Mucosa of stomach (tissue), 1 donor: ENCODE data around the gene NOD1.
"Not testable (repeated sequence)": the region's sequence is repeated elsewhere in the genome, so short reads cannot be mapped to it uniquely, and the experiment has no call there.

Experiments used
- H3K27me3 ChIP-seq: one replicate; pipeline ENCODE4 v1.7.0; 2013; ENCODE audit warnings: mild to moderate bottlenecking, low read length; ENCODE audit not compliant: control insufficient read depth, insufficient read depth
- H3K36me3 ChIP-seq: one replicate; pipeline ENCODE4 v1.7.0; 2013; ENCODE audit warnings: low read length; ENCODE audit not compliant: control insufficient read depth, insufficient read depth
- H3K4me1 ChIP-seq: one replicate; pipeline ENCODE4 v1.7.0; 2013; ENCODE audit warnings: mild to moderate bottlenecking, low read length; ENCODE audit not compliant: control insufficient read depth, insufficient read depth
- H3K4me3 ChIP-seq: one replicate; pipeline ENCODE4 v1.7.0; 2013; ENCODE audit warnings: low read length
- H3K9ac ChIP-seq: one replicate; pipeline ENCODE4 v1.7.0; 2013; ENCODE audit warnings: mild to moderate bottlenecking, low read length, moderate library complexity
- H3K9me3 ChIP-seq: one replicate; pipeline ENCODE4 v1.7.0; 2013; ENCODE audit warnings: mild to moderate bottlenecking, low read length, moderate library complexity; ENCODE audit not compliant: control insufficient read depth
- donor health status: Pancreatic carcinoma.

The NOD1 gene

GRCh38 chr7:30382607-30383006, 96.0 kb downstream of the NOD1 start:
- Histone ChIP-seq H3K4me1 (peaks cover 4% of the 10 kb centered on the region), H3K9me3 (no peaks in the 10 kb centered on the region), H3K27me3 (no peaks in the 10 kb centered on the region), H3K9ac (no peak overlapping the region), H3K36me3 (no peaks in the 10 kb centered on the region), H3K4me3 (no peak overlapping the region)

DNA sequence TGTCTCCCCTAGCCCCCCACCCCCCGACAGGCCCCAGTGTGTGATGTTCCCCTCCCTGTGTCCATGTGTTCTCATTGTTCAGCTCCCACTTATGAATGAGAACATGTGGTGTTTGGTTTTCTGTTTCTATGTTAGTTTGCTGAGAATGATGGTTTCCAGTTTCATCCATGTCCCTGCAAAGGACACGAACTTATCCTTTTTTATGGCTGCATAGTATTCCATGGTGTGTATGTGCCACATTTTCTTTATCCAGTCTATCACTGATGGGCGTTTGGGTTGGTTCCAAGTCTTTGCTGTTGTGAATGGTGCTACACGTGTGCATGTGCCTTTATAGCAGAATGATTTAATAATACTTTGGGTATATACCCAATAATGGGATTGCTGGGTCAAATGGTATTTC, 97.8 kb downstream of the NOD1 start:
- H3K27me3 ChIP-seq, H3K9ac ChIP-seq, H3K4me3 ChIP-seq, H3K36me3 ChIP-seq, H3K4me1 ChIP-seq, H3K9me3 ChIP-seq: not testable (repeated sequence)

DNA sequence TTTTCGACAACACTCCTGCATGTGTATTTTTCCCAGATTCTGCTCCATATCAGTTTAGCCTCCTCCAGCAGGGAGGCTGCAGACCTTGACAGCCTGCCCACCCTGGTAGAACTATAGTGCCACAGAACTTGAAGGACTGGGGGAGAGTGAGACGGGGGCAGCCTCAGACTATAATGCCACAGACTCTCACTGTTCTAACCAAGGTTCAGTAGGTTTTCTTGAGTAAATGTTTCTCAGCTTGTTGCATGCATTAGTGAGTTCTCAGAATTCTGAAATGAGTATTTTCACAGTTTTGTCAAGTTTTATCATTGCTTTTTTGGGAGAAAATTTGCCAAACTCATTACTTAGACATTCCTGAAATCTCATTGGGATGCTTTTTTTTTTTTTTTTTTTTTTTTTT, 98.3 kb downstream of the NOD1 start:
- H3K4me1 ChIP-seq: peaks cover 4% of the 10 kb centered on the region
- H3K4me3 ChIP-seq: no peak overlapping the region
- no peaks in the 10 kb centered on the region for H3K9me3 ChIP-seq
- no peaks in the 10 kb centered on the region for H3K27me3 ChIP-seq
- H3K9ac ChIP-seq: no peak overlapping the region
- no peaks in the 10 kb centered on the region for H3K36me3 ChIP-seq

- H3K36me3 ChIP-seq: no peaks in the 10 kb centered on the region
- no peaks in the 10 kb centered on the region for H3K27me3 ChIP-seq
- H3K4me1 ChIP-seq: peaks cover 4% of the 10 kb centered on the region
- no peaks in the 10 kb centered on the region for H3K9me3 ChIP-seq
- no peak overlapping the region for H3K4me3 ChIP-seq
- H3K9ac ChIP-seq: no peak overlapping the region
Measured at GRCh38 chr7:30379741-30380140, 98.8 kb downstream of the NOD1 start.

GRCh38 chr7:30379131-30379530, 99.5 kb downstream of the NOD1 start:
- Histone ChIP-seq H3K4me3 (no peak overlapping the region), H3K9me3 (no peaks in the 10 kb centered on the region), H3K4me1 (peaks cover 4% of the 10 kb centered on the region), H3K27me3 (no peaks in the 10 kb centered on the region), H3K9ac (no peak overlapping the region), H3K36me3 (no peaks in the 10 kb centered on the region)

DNA sequence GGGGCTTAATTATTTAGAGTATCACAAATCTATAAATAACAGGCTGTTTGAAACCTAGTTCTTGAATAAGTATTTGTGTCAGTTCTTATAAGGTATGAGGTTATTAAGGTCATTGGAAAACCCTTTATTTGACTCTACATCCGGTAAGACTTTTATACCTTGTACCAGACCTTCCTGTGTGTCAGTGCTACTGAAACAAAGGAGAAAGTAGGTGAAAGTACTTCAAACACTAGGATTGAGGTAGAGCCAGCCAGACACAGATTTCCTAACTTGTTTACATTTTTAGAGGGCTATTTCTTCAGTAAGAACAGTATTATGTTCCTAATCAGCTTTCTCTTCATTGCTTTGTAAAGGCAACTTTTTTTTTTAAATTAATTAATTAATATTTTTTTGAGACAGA, 100.3 kb downstream of the NOD1 start:
- Histone ChIP-seq H3K9ac (no peak overlapping the region), H3K9me3 (no peaks in the 10 kb centered on the region), H3K4me1 (peaks cover 4% of the 10 kb centered on the region), H3K4me3 (no peak overlapping the region), H3K36me3 (no peaks in the 10 kb centered on the region), H3K27me3 (no peaks in the 10 kb centered on the region)
